BJ (cell line): ENCODE measurements around the gene C19orf25. TPM values are rescaled to one million over a fixed set of nuclear protein-coding genes. Genes with fewer than 3 reads are reported as not detected.
A peak's percentile ranks its signal among the peaks of the same experiment; 100 is the strongest.

Experiments
- CTCF ChIA-PET: fragments of 350-600 bp; formaldehyde crosslinking; extraction: SDS; loops from one replicate; lab custom pipeline; 2021; ENCODE audit warnings: antibody characterized with exemption, inconsistent platforms; lab: Yijun Ruan, JAX
- POLR2A ChIA-PET: fragments of 300-600 bp; sonication (Branson Sonifier 250); formaldehyde crosslinking; extraction: SDS; loops from one replicate; lab custom pipeline; 2021; ENCODE audit warnings: antibody characterized with exemption; lab: Charles Lee
- DNase-seq: peaks from one replicate; pipeline ENCODE4 v3.0.0-alpha.2; 2011; ENCODE audit warnings: low read depth
- H3K27me3 ChIP-seq: 2 replicates; pipeline ENCODE4 v1.6.0; 2011; ENCODE audit warnings: low read length; ENCODE audit not compliant: control insufficient read depth, insufficient read depth
- H3K36me3 ChIP-seq: 2 replicates; pipeline ENCODE4 v1.5.1; 2011; ENCODE audit warnings: low read length; ENCODE audit not compliant: control insufficient read depth, insufficient read depth
- H3K4me3 ChIP-seq: 2 replicates; pipeline ENCODE4 v1.5.1; 2011; ENCODE audit warnings: low read depth, mild to moderate bottlenecking, control low read depth, low read length
- CTCF ChIP-seq: IDR thresholded peaks from 2 replicates; pipeline ENCODE4 v1.5.1; 2011; ENCODE audit warnings: low read depth, mild to moderate bottlenecking, control low read depth, inconsistent platforms, low read length, moderate library complexity; ENCODE audit not compliant: insufficient read depth
- polyA plus RNA-seq: library from polyadenylated mRNA; depleted of rRNA; stranded (reverse); fragments of >200 nt; gene quantifications from 2 replicates; pipeline ENCODE4 v1.2.3, GENCODE V29; 2011

C19orf25 gene
- polyA plus RNA-seq, 1 experiment, result 32.6 TPM

- CTCF ChIA-PET, result interaction anchor here (0.8 to 1.0 kb wide), 2 partner anchors 11 to 23 kb away, joined by 3 to 4 read pairs; no protein-coding TSS in a partner anchor
- no peak for DNase-seq
- TF ChIP-seq CTCF, result no peak
Measured at GRCh38 chr19:1514986-1515721, 36.1 kb upstream of the C19orf25 start.

GRCh38 chr19:1514295-1514661 is 35.3 kb upstream of the C19orf25 start:
- Histone ChIP-seq H3K36me3 (peaks cover 2% of the 10 kb centered on the region; the same call in 1 of the 2 replicates), H3K4me3 (no peak overlapping the region), H3K27me3 (0 out of 2 replicates have a peak, but pooled peaks cover 1% of the 10 kb centered on the region)
- POLR2A ChIA-PET, result no interaction called here
- no peak for TF ChIP-seq CTCF
- no peak for DNase-seq
- CTCF ChIA-PET, result interaction anchor here (0.8 to 1.0 kb wide), 2 partner anchors 10 to 22 kb away, joined by 3 to 4 read pairs; no protein-coding TSS in a partner anchor

More at GRCh38 chr19:1514986-1515721, 36.1 kb upstream of the C19orf25 start:
- H3K36me3 ChIP-seq, result no peaks in the 10 kb centered on the region
- peaks cover 3% of the 10 kb centered on the region; the same call in 1 of the 2 replicates for H3K27me3 ChIP-seq
- no peak overlapping the region for H3K4me3 ChIP-seq
- POLR2A ChIA-PET, result no interaction called here

GRCh38 chr19:1513499-1514294 is 34.7 kb upstream of the C19orf25 start:
- CTCF ChIA-PET, result interaction anchor here (0.7 to 1.0 kb wide), 3 partner anchors 9 to 10 kb away, joined by 3 to 4 read pairs (median 3); no protein-coding TSS in a partner anchor
- DNase-seq, result no peak
- Histone ChIP-seq H3K27me3 (0 out of 2 replicates have a peak, but pooled peaks cover 1% of the 10 kb centered on the region), H3K36me3 (peaks cover 2% of the 10 kb centered on the region; the same call in 1 of the 2 replicates), H3K4me3 (peak overlapping the region; percentile 71)
- POLR2A ChIA-PET, result no interaction called here
- TF ChIP-seq CTCF, result peak; percentile 93

- CTCF ChIA-PET, result interaction anchor here (0.7 to 1.0 kb wide), 2 partner anchors 9 to 10 kb away, joined by 3 read pairs; no protein-coding TSS in a partner anchor
- H3K27me3 ChIP-seq, result no peaks in the 10 kb centered on the region
- DNase-seq, result no peak
- H3K36me3 ChIP-seq, result peaks cover 2% of the 10 kb centered on the region; the same call in 1 of the 2 replicates
- peak within 1 kb of the TSS; percentile 71 for H3K4me3 ChIP-seq
- POLR2A ChIA-PET, result no interaction called here
- no peak for TF ChIP-seq CTCF
Measured at GRCh38 chr19:1512671-1513498, 33.9 kb upstream of the C19orf25 start, which contains the start of gene ADAMTSL5. TSS of gene ADAMTSL5 (minus strand) at chr19:1513019. CDS start at chr19:1510943, 2,076 bp downstream.
